ENCODE data around the gene NUDT8. TPM values are rescaled to one million over a fixed set of nuclear protein-coding genes. Genes with fewer than 3 reads are reported as not detected.
"Not testable (repeated sequence)": the region's sequence is repeated elsewhere in the genome, so short reads cannot be mapped to it uniquely, and the experiment has no call there.

The NUDT8 gene
- total RNA-seq, 1 donor from 2014 or later, result 5.3 TPM

DNA sequence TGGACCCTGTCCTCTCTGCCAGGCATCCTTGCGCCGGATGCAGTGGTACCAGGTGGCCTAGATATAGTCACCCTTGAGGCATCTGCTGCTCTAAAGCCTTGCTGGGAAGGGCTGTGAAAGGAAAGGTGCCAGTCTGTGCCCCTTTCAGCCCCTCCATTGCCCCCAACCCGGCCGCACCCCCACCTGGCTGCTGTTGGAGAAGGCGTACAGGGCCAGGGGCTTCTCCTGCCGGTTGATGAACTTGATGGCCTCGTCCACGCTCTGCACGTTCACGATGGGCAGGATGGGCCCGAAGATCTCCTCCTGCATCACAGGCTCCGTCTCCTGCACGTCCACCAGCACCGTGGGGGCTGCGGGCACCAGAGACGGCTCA lies 34.5 kb upstream of the NUDT8 start:
- TF ChIP-seq, protein P1, sequence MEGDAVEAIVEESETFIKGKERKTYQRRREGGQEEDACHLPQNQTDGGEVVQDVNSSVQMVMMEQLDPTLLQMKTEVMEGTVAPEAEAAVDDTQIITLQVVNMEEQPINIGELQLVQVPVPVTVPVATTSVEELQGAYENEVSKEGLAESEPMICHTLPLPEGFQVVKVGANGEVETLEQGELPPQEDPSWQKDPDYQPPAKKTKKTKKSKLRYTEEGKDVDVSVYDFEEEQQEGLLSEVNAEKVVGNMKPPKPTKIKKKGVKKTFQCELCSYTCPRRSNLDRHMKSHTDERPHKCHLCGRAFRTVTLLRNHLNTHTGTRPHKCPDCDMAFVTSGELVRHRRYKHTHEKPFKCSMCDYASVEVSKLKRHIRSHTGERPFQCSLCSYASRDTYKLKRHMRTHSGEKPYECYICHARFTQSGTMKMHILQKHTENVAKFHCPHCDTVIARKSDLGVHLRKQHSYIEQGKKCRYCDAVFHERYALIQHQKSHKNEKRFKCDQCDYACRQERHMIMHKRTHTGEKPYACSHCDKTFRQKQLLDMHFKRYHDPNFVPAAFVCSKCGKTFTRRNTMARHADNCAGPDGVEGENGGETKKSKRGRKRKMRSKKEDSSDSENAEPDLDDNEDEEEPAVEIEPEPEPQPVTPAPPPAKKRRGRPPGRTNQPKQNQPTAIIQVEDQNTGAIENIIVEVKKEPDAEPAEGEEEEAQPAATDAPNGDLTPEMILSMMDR (IDR thresholded peaks at IDR 0.05), result no peak
- DNase-seq, result no peak
- H3K4me3 Mint-ChIP-seq, result no peak overlapping the region
- no peaks in the 10 kb centered on the region for H3K27me3 Mint-ChIP-seq
- ATAC-seq (ENCODE audit: low read depth), result no peak
- intact Hi-C loops (cut with micrococcal nuclease), result no loop called here
- ChIA-PET CTCF (interaction anchor here (1.0 to 1.5 kb wide), 3 partner anchors 16 to 35 kb away, joined by 3 to 4 read pairs (median 4); partner anchors contain the start of gene NUDT8), POLR2A (interaction anchor here (0.5 kb wide), 1 partner anchor 827 kb away, joined by 6 read pairs; no protein-coding TSS in a partner anchor)
- H3K36me3 Mint-ChIP-seq (ENCODE audit: low read depth), result no peaks in the 10 kb centered on the region
- no peak overlapping the region for H3K27ac Mint-ChIP-seq
- H3K4me1 Mint-ChIP-seq, result peaks cover 2% of the 10 kb centered on the region
- H3K9me3 Mint-ChIP-seq, result no peaks in the 10 kb centered on the region

DNA sequence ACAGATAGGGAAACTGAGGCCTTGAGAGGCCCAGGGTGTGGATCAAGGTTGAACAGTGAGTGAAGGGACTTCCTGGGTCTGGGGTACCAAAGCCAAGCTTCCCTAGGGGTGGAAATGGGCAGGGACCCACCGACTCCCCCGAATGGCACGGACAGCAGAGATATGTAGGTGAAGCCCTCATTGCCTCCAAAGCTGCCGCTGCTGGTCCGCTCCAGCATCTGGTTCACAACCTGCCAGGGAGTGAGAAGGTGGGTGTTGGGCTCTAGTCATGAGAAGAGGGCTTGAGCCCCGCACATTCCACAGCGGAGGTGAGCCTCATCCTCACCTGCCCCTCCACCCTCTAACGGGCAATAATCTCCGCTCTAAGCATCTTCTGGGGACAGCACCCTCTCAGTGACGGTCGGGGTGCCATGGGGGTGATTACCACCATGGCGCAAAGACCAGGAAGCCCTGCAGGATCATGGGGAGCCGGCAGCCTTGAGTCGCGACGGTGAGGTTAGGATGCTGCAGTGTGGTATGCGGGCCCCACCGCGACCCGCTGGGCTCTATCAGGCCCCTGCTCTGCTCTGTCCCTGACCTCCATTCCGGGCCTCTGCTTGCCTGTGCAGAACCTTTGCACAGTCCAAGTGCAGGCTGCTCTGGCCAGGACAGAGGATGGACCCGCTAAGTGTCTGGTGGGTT lies 33.9 kb upstream of the NUDT8 start:
- ChIA-PET CTCF (interaction anchor here (1.0 kb wide), 1 partner anchor 15 kb away, joined by 3 read pairs; no protein-coding TSS in a partner anchor), POLR2A (no interaction called here)
- no peaks in the 10 kb centered on the region for H3K27me3 Mint-ChIP-seq
- H3K4me1 Mint-ChIP-seq, result peaks cover 7% of the 10 kb centered on the region
- no peaks in the 10 kb centered on the region for H3K36me3 Mint-ChIP-seq (ENCODE audit: low read depth)
- intact Hi-C loops (cut with micrococcal nuclease), result no loop called here
- ATAC-seq (ENCODE audit: low read depth) (no peak), DNase-seq (no peak)
- TF ChIP-seq, protein P1 (IDR thresholded peaks at IDR 0.05), result no peak
- H3K27ac Mint-ChIP-seq, result no peak overlapping the region
- no peaks in the 10 kb centered on the region for H3K9me3 Mint-ChIP-seq
- no peak overlapping the region for H3K4me3 Mint-ChIP-seq

DNA sequence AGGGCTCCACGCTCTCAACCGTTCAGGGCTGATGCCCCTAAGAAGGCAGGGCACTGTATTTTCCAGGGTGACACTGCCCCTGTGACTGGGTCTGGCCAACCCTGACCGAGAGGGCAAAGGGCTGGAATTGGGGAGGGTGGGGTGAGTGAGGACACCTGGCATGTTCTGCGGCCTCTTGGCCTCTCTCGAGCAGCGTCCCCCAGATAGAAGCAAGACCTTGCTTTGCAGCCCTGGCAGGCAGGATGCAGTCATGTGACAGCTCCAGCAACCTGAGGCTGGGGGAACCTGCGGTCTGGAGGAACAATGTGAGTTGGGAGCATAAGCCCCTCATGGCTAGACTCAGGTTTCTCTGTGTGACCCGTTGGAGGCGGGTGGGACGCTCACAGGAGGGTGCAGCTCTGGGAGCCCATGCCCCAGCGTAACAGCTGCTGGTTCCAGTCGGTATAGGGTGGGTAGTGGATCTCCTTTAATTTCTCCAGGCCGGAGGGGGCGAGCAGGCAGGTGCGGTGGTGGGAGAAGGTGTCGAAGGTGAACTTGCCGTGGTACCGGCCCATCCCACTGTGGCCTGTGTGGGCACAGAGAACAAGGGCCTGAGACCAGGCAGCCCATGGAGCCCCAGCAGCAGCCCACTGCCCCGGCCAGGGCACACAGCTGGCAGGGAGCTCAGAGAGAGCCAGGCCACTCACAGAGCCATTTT lies 33.2 kb upstream of the NUDT8 start:
- no peak overlapping the region for H3K4me3 Mint-ChIP-seq

DNA sequence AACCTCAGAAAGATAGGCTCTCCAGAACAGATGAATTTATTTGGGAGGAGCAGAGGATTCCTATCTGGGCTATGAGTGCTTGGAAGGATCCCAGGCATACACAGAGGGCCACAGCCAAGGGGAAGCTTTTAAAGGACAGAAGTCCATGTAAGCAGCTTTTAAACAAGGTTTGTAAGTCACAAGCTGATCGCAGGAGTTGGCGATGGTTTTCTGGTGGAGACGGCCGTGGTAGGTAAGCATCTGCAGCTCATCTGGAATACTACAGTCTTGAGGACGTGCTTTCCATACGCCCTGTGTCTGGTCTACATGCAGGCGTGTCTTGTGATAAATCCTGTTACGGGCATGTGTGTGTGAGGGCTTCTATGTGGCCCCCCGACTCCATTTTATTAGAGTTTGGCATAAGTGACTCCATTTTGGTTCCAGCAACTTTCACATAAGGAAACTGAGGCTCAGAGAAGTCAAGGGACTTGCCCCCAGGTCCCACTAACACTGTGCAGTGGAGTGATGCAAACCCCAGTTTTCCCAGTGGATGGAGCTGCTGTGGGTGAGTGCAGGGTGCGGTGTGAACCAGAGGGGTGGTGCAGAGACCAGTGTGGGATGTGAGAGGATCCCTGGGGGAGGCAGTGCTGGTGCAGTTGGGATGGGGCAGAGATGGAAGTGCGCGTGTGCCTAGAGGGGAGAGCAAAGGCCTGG lies 32.6 kb upstream of the NUDT8 start:
- TF ChIP-seq, protein P1 (IDR thresholded peaks at IDR 0.05), result no peak
- DNase-seq (no peak), ATAC-seq (ENCODE audit: low read depth) (no peak)
- ChIA-PET CTCF (interaction anchor here (1.5 kb wide), 1 partner anchor 11 kb away, joined by 4 read pairs; the partner anchor contains the start of gene ACY3), POLR2A (no interaction called here)
- intact Hi-C loops (cut with micrococcal nuclease), result no loop called here
- H3K9me3 Mint-ChIP-seq, result no peaks in the 10 kb centered on the region
- no peak overlapping the region for H3K4me3 Mint-ChIP-seq
- H3K27ac Mint-ChIP-seq, result no peak overlapping the region
- no peaks in the 10 kb centered on the region for H3K36me3 Mint-ChIP-seq (ENCODE audit: low read depth)
- peaks cover 8% of the 10 kb centered on the region for H3K4me1 Mint-ChIP-seq
- no peaks in the 10 kb centered on the region for H3K27me3 Mint-ChIP-seq

More for the DNA sequence above, 33.2 kb upstream of the NUDT8 start:
- Mint-ChIP-seq H3K9me3 (no peaks in the 10 kb centered on the region), H3K27me3 (no peaks in the 10 kb centered on the region), H3K4me1 (peaks cover 8% of the 10 kb centered on the region), H3K36me3 (ENCODE audit: low read depth) (no peaks in the 10 kb centered on the region), H3K27ac (no peak overlapping the region)
- intact Hi-C loops (cut with micrococcal nuclease), result no loop called here
- no peak for ATAC-seq (ENCODE audit: low read depth)
- DNase-seq, result no peak
- TF ChIP-seq, protein P1 (IDR thresholded peaks at IDR 0.05), result no peak
- ChIA-PET CTCF (interaction anchor here (1.0 to 1.5 kb wide), 2 partner anchors 12 to 15 kb away, joined by 3 to 4 read pairs; partner anchors contain the start of gene ACY3), POLR2A (no interaction called here)

DNA sequence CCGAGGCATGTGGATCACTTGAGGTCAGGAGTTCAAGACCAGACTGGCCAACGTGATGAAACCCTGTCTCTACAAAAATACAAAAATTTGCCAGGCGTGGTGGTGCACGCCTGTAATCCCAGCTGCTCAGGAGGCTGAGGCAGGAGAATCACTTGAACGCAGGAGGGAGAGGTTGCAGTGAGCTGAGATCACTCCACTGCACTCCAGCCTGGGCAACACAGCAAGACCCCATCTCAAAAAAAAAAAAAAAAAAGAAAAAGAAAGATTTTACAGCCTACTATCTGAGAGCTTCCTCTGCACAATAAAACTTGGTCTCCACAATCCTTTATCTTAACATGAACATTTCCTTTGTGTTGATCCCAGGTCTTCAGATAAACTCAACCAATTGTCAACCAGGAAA lies 31.0 kb upstream of the NUDT8 start:
- DNase-seq; intact Hi-C loops (cut with micrococcal nuclease); H3K9me3 Mint-ChIP-seq; H3K36me3 Mint-ChIP-seq (ENCODE audit: low read depth); ATAC-seq (ENCODE audit: low read depth); H3K4me1 Mint-ChIP-seq; H3K4me3 Mint-ChIP-seq; H3K27me3 Mint-ChIP-seq; H3K27ac Mint-ChIP-seq: not testable (repeated sequence)
- ChIA-PET POLR2A (interaction anchor here (1.5 kb wide), 1 partner anchor 31 kb away, joined by 5 read pairs; no protein-coding TSS in a partner anchor), CTCF (interaction anchor here (3.3 to 4.8 kb wide), 2 partner anchors 13 to 31 kb away, joined by 43 to 55 read pairs; partner anchors contain the start of gene NUDT8)

Measured in activated B cell treated with CpG ODN at 0.5 μM for 24 hours (primary cell).